ENCODE results near the gene SORBS1. TPM values are rescaled to one million over a fixed set of nuclear protein-coding genes. Genes with fewer than 3 reads are reported as not detected.

The SORBS1 gene
- total and polyA plus RNA-seq, 4 donors = 13.1 to 68.9 (median 44.0) TPM

DNA sequence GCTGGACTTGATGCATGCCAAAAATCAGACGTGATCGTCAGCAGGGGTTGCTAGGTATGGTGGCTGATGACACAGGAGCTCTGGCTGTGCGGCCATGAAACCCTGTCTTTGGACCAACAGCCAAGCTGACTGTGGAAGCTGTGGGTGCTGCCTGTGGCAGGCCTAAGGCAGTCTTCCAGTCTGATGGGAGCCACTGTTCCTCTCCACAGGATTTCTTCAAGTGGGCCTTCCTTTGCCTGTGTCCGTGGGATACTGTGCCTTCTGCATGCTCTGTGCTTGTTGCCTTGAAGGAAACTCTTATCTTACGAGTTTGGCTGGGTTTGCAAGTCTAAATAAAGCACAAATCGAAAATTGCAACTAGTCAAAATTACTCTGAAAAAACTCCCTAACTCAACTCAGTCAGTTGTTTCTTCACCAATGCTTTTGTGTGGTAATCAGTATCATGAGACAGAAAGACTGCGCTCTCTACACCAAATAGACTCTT lies 168.4 kb downstream of the SORBS1 start:
- Histone ChIP-seq H3K27ac (ENCODE audit: low read depth in 1 of 2, low read length in 1 of 2) (peak overlapping the region in 1 of 2 donors; percentile 56), H3K4me1 (ENCODE audit: control insufficient read depth in 5 of 5, insufficient read depth in 5 of 5, low read length in 5 of 5) (peaks cover 0 to 30% (median 17%) of the 10 kb centered on the region in 5 donors), H3K9ac (ENCODE audit: insufficient read depth in 1 of 2, low read length in 2 of 2) (no peak overlapping the region), H3K4me3 (no peak overlapping the region), H3K9me3 (ENCODE audit: control insufficient read depth in 4 of 4, insufficient read depth in 3 of 4, low read length in 3 of 4) (no peaks in the 10 kb centered on the region), H3K27me3 (ENCODE audit: control insufficient read depth in 3 of 3, insufficient read depth in 3 of 3, low read length in 2 of 3) (no peaks in the 10 kb centered on the region), H3K36me3 (ENCODE audit: control insufficient read depth in 4 of 4, insufficient read depth in 4 of 4, low read length in 4 of 4) (peaks cover 9 to 16% (median 13%) of the 10 kb centered on the region in 4 donors)
- DNase-seq (no peak), ATAC-seq (ENCODE audit: insufficient read depth, low FRiP score) (no peak)
- 82 to 87% methylated on average over 7 of the region's 7 CpGs for WGBS, 2 donors
- TF ChIP-seq, protein P1, sequence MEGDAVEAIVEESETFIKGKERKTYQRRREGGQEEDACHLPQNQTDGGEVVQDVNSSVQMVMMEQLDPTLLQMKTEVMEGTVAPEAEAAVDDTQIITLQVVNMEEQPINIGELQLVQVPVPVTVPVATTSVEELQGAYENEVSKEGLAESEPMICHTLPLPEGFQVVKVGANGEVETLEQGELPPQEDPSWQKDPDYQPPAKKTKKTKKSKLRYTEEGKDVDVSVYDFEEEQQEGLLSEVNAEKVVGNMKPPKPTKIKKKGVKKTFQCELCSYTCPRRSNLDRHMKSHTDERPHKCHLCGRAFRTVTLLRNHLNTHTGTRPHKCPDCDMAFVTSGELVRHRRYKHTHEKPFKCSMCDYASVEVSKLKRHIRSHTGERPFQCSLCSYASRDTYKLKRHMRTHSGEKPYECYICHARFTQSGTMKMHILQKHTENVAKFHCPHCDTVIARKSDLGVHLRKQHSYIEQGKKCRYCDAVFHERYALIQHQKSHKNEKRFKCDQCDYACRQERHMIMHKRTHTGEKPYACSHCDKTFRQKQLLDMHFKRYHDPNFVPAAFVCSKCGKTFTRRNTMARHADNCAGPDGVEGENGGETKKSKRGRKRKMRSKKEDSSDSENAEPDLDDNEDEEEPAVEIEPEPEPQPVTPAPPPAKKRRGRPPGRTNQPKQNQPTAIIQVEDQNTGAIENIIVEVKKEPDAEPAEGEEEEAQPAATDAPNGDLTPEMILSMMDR (IDR thresholded peaks at IDR 0.05; ENCODE audit: control extremely low read depth, extremely low read depth) = no peak

DNA sequence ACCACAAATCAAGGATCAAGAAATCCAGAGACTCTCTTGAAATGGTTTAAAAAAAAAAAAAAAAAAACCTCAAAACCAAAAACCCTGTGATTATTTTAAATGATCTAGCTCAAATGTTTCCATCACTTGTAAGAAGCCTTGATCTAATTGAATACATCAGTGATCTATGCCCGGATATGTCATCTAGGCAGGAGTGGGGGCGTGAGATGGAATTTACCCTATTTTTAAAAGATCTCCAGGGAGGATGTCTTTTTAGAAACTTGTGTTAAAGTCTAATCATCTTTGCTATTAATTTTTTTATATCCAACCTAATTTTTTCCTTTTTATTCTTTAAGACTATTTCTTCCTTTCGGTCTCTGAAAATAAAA lies 169.0 kb downstream of the SORBS1 start:
- DNase-seq (no peak), ATAC-seq (ENCODE audit: insufficient read depth, low FRiP score) (no peak)
- TF ChIP-seq, protein P1 (IDR thresholded peaks at IDR 0.05; ENCODE audit: control extremely low read depth, extremely low read depth) = no peak
- no peak overlapping the region for H3K9ac ChIP-seq (ENCODE audit: insufficient read depth in 1 of 2, low read length in 2 of 2)
- peaks cover 0 to 30% (median 17%) of the 10 kb centered on the region in 5 donors for H3K4me1 ChIP-seq (ENCODE audit: control insufficient read depth in 5 of 5, insufficient read depth in 5 of 5, low read length in 5 of 5)
- 90 to 92% methylated on average over 3 of the region's 3 CpGs for WGBS, 2 donors
- no peak overlapping the region for H3K4me3 ChIP-seq
- no peak overlapping the region for H3K27ac ChIP-seq (ENCODE audit: low read depth in 1 of 2, low read length in 1 of 2)
- H3K9me3 ChIP-seq (ENCODE audit: control insufficient read depth in 4 of 4, insufficient read depth in 3 of 4, low read length in 3 of 4) = no peaks in the 10 kb centered on the region
- H3K36me3 ChIP-seq (ENCODE audit: control insufficient read depth in 4 of 4, insufficient read depth in 4 of 4, low read length in 4 of 4) = peaks cover 9 to 14% (median 11%) of the 10 kb centered on the region in 4 donors
- no peaks in the 10 kb centered on the region for H3K27me3 ChIP-seq (ENCODE audit: control insufficient read depth in 3 of 3, insufficient read depth in 3 of 3, low read length in 2 of 3)

DNA sequence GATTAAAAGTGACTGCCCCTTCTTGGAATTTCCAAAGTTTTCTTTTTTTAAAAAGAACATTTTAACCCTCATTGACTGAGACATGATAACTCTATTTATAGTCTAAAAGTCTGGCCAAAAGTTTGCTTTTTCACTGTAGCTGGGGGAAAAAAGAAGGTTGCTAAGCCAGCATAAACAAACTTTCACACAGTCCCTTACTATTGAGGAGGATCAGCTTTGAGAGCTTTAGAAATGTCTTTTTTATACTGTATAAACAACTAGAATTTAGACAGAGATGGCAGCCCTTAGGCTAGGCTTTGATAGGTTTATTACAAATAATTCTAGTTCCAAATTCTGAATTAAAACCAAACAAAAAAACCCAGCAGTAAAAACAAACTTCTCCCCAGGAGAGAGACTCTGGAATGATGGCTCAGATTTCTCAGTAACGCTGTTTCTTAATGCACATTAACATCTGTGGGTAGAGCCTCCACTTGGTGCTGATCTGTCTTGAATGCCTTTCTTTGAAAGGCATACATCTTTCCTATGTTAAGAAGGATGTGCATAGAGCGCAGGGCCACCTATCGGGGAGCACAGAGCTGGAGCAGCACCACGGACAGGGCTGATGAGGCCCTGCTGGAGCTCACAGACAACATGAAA lies 169.5 kb downstream of the SORBS1 start:
- peaks cover 6 to 14% (median 9%) of the 10 kb centered on the region in 4 donors for H3K36me3 ChIP-seq (ENCODE audit: control insufficient read depth in 4 of 4, insufficient read depth in 4 of 4, low read length in 4 of 4)
- no peak for ATAC-seq (ENCODE audit: insufficient read depth, low FRiP score)

More for the DNA sequence above, 169.5 kb downstream of the SORBS1 start:
- DNase-seq = peak; percentile 66 to 83 (median 77)
- Histone ChIP-seq H3K4me1 (ENCODE audit: control insufficient read depth in 5 of 5, insufficient read depth in 5 of 5, low read length in 5 of 5) (peaks cover 0 to 28% (median 17%) of the 10 kb centered on the region in 5 donors), H3K27ac (ENCODE audit: low read depth in 1 of 2, low read length in 1 of 2) (peak overlapping the region in 1 of 2 donors; percentile 41), H3K9me3 (ENCODE audit: control insufficient read depth in 4 of 4, insufficient read depth in 3 of 4, low read length in 3 of 4) (no peaks in the 10 kb centered on the region), H3K4me3 (no peak overlapping the region), H3K9ac (ENCODE audit: insufficient read depth in 1 of 2, low read length in 2 of 2) (no peak overlapping the region), H3K27me3 (ENCODE audit: control insufficient read depth in 3 of 3, insufficient read depth in 3 of 3, low read length in 2 of 3) (no peaks in the 10 kb centered on the region)
- TF ChIP-seq, protein P1 (IDR thresholded peaks at IDR 0.05; ENCODE audit: control extremely low read depth, extremely low read depth) = no peak
- WGBS, 2 donors = 66 to 68% methylated on average over 4 of the region's 4 CpGs

Measured in lung (tissue), 12 donors.